ENCODE results near the gene SF3B3.

- TF ChIP-seq CTCF (IDR thresholded peaks at IDR 0.05; ENCODE audit: low read depth, low read length) (no peak), EZH2phosphoT487 (IDR thresholded peaks at IDR 0.05; ENCODE audit: low read depth) (no peak)
Measured at GRCh38 chr16:70568601-70569237, 45.1 kb downstream of the SF3B3 start.
